OCI-M1 (cell line): Measurements from ENCODE around the gene DYNC1LI1.

Experiments used
- DNase-seq: peaks from one replicate; lab custom pipeline; 2025; lab: John Stamatoyannopoulos, UW

The DYNC1LI1 gene

GRCh38 chr3:32492684-32493436 lies 77.8 kb downstream of the DYNC1LI1 start:
- DNase-seq: no peak

- DNase-seq: no peak
These were observed 82.1 kb downstream of the DYNC1LI1 start for GRCh38 chr3:32488474-32489008.

GRCh38 chr3:32487781-32488473 lies 82.7 kb downstream of the DYNC1LI1 start:
- DNase-seq: no peak

- peak; percentile 76 for DNase-seq
These were observed 86.2 kb downstream of the DYNC1LI1 start for GRCh38 chr3:32484436-32484835.

- DNase-seq: no peak
These were observed 86.9 kb downstream of the DYNC1LI1 start for GRCh38 chr3:32483772-32484171.

- peak; percentile 49 for DNase-seq
These were observed 88.0 kb downstream of the DYNC1LI1 start for GRCh38 chr3:32482693-32483092.

GRCh38 chr3:32481791-32482631 lies 88.6 kb downstream of the DYNC1LI1 start:
- DNase-seq: peak; percentile 57

- DNase-seq: no peak
These were observed 90.1 kb downstream of the DYNC1LI1 start for GRCh38 chr3:32480604-32481003.
